ENCODE measurements around the gene AAK1. TPM values are rescaled to one million over a fixed set of nuclear protein-coding genes. Genes with fewer than 3 reads are reported as not detected.

The AAK1 gene
- total and polyA plus RNA-seq, 8 donors: 12.9 to 115 (median 66.8) TPM

- intact Hi-C loops (cut with DNase I; ENCODE audit: low total_unique reads): no loop called here
- 63 to 80% (median 80%) methylated on average over 3 of the region's 3 CpGs for WGBS, 5 donors
- Histone ChIP-seq H3K4me1 (peaks cover 26 to 48% (median 38%) of the 10 kb centered on the region in 4 donors), H3K9me3 (no peaks in the 10 kb centered on the region), H3K27me3 (no peaks in the 10 kb centered on the region), H3K27ac (no peak overlapping the region), H3K36me3 (no peaks in the 10 kb centered on the region), H3K4me3 (no peak overlapping the region)
- DNase-seq: no peak
- no peak for TF ChIP-seq POLR2A (IDR thresholded peaks at IDR 0.05)
- TF ChIP-seq EP300 (IDR thresholded peaks at IDR 0.05): no peak
- no peak for TF ChIP-seq CTCF (IDR thresholded peaks at IDR 0.05)
- no peak for TF ChIP-seq POLR2AphosphoS5 (IDR thresholded peaks at IDR 0.05)
Measured at GRCh38 chr2:69689466-69689865, 45.9 kb upstream of the AAK1 start.

GRCh38 chr2:69687971-69688611 lies 44.6 kb upstream of the AAK1 start:
- intact Hi-C loops (cut with DNase I; ENCODE audit: low total_unique reads): no loop called here
- Histone ChIP-seq H3K9me3 (no peaks in the 10 kb centered on the region), H3K36me3 (no peaks in the 10 kb centered on the region), H3K27me3 (no peaks in the 10 kb centered on the region), H3K4me1 (peaks cover 24 to 49% (median 38%) of the 10 kb centered on the region in 4 donors), H3K4me3 (no peak overlapping the region), H3K27ac (no peak overlapping the region)
- TF ChIP-seq EP300 (IDR thresholded peaks at IDR 0.05): no peak
- no peak for TF ChIP-seq CTCF (IDR thresholded peaks at IDR 0.05)
- no peak for TF ChIP-seq POLR2AphosphoS5 (IDR thresholded peaks at IDR 0.05)
- no peak for DNase-seq
- 72 to 87% (median 74%) methylated on average over 7 of the region's 7 CpGs for WGBS, 5 donors

GRCh38 chr2:69686813-69687212 lies 43.3 kb upstream of the AAK1 start:
- Histone ChIP-seq H3K27ac (peak overlapping the region; percentile 78 to 84 (median 81)), H3K4me3 (no peak overlapping the region), H3K27me3 (no peaks in the 10 kb centered on the region), H3K36me3 (no peaks in the 10 kb centered on the region), H3K4me1 (peaks cover 22 to 55% (median 41%) of the 10 kb centered on the region in 4 donors), H3K9me3 (no peaks in the 10 kb centered on the region)
- TF ChIP-seq POLR2AphosphoS5 (IDR thresholded peaks at IDR 0.05): peak in 2 of 3 donors; percentile 86 to 90
- TF ChIP-seq CTCF (IDR thresholded peaks at IDR 0.05): no peak
- intact Hi-C loops (cut with DNase I; ENCODE audit: low total_unique reads): no loop called here
- 43 to 57% (median 46%) methylated on average over 5 of the region's 5 CpGs for WGBS, 5 donors
- peak; percentile 38 to 89 for DNase-seq

- peak; percentile 40 to 85 for DNase-seq
- Histone ChIP-seq H3K4me3 (no peak overlapping the region), H3K4me1 (peaks cover 22 to 55% (median 41%) of the 10 kb centered on the region in 4 donors), H3K9me3 (no peaks in the 10 kb centered on the region), H3K36me3 (no peaks in the 10 kb centered on the region), H3K27ac (peak overlapping the region; percentile 65 to 84 (median 81)), H3K27me3 (no peaks in the 10 kb centered on the region)
- WGBS, 5 donors: 23 to 50% (median 45%) methylated on average over 5 of the region's 5 CpGs
- intact Hi-C loops (cut with DNase I; ENCODE audit: low total_unique reads): no loop called here
- TF ChIP-seq CTCF (IDR thresholded peaks at IDR 0.05): no peak
- TF ChIP-seq EP300 (IDR thresholded peaks at IDR 0.05): no peak
- peak in 2 of 3 donors; percentile 71 to 74 for TF ChIP-seq POLR2AphosphoS5 (IDR thresholded peaks at IDR 0.05)
Measured at GRCh38 chr2:69685321-69686048, 41.9 kb upstream of the AAK1 start.

Data from stomach (tissue), 9 donors.